Measurements from ENCODE around the gene COLQ.

DNA sequence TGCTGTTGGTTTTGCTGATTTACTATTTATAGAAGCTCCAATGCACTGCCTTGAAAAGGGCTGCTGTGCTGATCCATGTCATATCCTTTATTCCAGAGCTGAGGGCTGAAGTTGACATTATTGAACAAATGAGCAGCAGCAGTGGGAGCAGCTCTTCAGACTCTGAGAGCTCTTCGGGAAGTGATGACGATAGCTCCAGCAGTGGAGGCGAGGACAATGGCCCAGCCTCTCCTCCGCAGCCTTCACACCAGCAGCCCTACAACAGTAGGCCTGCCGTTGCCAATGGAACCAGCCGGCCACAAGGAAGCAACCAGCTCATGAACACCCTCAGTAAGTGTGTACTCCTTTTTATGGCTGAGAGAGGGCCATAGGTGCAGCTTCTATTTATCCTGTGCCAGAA lies 85.3 kb downstream of the COLQ start:
- TF ChIP-seq, protein P1, sequence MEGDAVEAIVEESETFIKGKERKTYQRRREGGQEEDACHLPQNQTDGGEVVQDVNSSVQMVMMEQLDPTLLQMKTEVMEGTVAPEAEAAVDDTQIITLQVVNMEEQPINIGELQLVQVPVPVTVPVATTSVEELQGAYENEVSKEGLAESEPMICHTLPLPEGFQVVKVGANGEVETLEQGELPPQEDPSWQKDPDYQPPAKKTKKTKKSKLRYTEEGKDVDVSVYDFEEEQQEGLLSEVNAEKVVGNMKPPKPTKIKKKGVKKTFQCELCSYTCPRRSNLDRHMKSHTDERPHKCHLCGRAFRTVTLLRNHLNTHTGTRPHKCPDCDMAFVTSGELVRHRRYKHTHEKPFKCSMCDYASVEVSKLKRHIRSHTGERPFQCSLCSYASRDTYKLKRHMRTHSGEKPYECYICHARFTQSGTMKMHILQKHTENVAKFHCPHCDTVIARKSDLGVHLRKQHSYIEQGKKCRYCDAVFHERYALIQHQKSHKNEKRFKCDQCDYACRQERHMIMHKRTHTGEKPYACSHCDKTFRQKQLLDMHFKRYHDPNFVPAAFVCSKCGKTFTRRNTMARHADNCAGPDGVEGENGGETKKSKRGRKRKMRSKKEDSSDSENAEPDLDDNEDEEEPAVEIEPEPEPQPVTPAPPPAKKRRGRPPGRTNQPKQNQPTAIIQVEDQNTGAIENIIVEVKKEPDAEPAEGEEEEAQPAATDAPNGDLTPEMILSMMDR (IDR thresholded peaks at IDR 0.05) = no peak
- no peak for TF ChIP-seq POLR2A (IDR thresholded peaks at IDR 0.05)
- TF ChIP-seq EP300 (IDR thresholded peaks at IDR 0.05) = no peak

Data from tibial nerve (tissue), 4 donors.